BE2C (cell line): Measurements from ENCODE around the gene POLN.

Experiments used
- DNase-seq: peaks from one replicate; pipeline ENCODE4 v3.0.0-alpha.2; 2020
- H3K27me3 ChIP-seq: fragments of 250-450 bp; sonication (Bioruptor Pico); 2 replicates; pipeline ENCODE4 v1.5.1; 2020; ENCODE audit warnings: mild to moderate bottlenecking
- H3K36me3 ChIP-seq: fragments of 250-450 bp; sonication (Bioruptor Pico); 2 replicates; pipeline ENCODE4 v1.5.1; 2020; ENCODE audit warnings: mild to moderate bottlenecking
- H3K4me1 ChIP-seq: fragments of 250-450 bp; sonication (Bioruptor Pico); 2 replicates; pipeline ENCODE4 v1.5.1; 2020
- H3K4me3 ChIP-seq: 2 replicates; pipeline ENCODE4 v1.5.1; 2011; ENCODE audit warnings: low read depth, low read length
- H3K9me3 ChIP-seq: fragments of 250-450 bp; sonication (Bioruptor Pico); 2 replicates; pipeline ENCODE4 v1.5.1; 2020
- CTCF ChIP-seq: IDR thresholded peaks from 2 replicates; pipeline ENCODE4 v1.5.1; 2012; ENCODE audit warnings: mild to moderate bottlenecking, low read depth, low read length

Gene POLN

GRCh38 chr4:2084316-2084715, 157.6 kb downstream of the POLN start:
- Histone ChIP-seq H3K4me1 (no peaks in the 10 kb centered on the region), H3K36me3 (no peaks in the 10 kb centered on the region), H3K27me3 (no peaks in the 10 kb centered on the region), H3K9me3 (no peaks in the 10 kb centered on the region), H3K4me3 (no peak overlapping the region)
- DNase-seq = no peak
- no peak for TF ChIP-seq CTCF

GRCh38 chr4:2083826-2084160, 158.1 kb downstream of the POLN start:
- H3K4me1 ChIP-seq = no peaks in the 10 kb centered on the region
- no peaks in the 10 kb centered on the region for H3K27me3 ChIP-seq
- no peak for DNase-seq
- no peak for TF ChIP-seq CTCF
- H3K36me3 ChIP-seq = no peaks in the 10 kb centered on the region
- no peaks in the 10 kb centered on the region for H3K9me3 ChIP-seq
- H3K4me3 ChIP-seq = no peak overlapping the region

- no peaks in the 10 kb centered on the region for H3K9me3 ChIP-seq
- no peaks in the 10 kb centered on the region for H3K36me3 ChIP-seq
- DNase-seq = no peak
- H3K27me3 ChIP-seq = no peaks in the 10 kb centered on the region
- no peaks in the 10 kb centered on the region for H3K4me1 ChIP-seq
- no peak for TF ChIP-seq CTCF
- H3K4me3 ChIP-seq = no peak overlapping the region
Observed at GRCh38 chr4:2083116-2083825, 158.7 kb downstream of the POLN start.

DNA sequence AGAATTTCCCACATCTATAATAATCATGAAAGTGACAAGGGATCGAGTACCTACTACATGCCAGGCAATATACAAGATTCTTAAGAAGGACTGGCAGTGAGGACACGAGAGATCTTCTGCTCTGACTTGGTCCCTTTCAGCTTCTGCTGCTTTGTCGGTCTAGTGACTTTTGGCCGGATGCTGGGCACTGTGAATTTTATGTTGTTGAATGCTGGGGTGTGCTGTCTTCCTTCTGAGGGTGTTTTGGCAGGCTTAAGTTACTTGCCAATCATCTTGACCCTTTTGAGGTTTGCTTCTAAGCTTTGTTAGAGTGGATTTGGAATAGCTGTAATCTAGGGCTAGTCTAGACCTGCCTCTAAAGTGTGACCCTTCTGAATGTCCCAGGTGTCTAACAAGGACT, 159.3 kb downstream of the POLN start:
- DNase-seq = no peak
- no peaks in the 10 kb centered on the region for H3K36me3 ChIP-seq
- H3K4me3 ChIP-seq = no peak overlapping the region
- no peak for TF ChIP-seq CTCF
- H3K27me3 ChIP-seq = no peaks in the 10 kb centered on the region
- no peaks in the 10 kb centered on the region for H3K9me3 ChIP-seq
- H3K4me1 ChIP-seq = no peaks in the 10 kb centered on the region

DNA sequence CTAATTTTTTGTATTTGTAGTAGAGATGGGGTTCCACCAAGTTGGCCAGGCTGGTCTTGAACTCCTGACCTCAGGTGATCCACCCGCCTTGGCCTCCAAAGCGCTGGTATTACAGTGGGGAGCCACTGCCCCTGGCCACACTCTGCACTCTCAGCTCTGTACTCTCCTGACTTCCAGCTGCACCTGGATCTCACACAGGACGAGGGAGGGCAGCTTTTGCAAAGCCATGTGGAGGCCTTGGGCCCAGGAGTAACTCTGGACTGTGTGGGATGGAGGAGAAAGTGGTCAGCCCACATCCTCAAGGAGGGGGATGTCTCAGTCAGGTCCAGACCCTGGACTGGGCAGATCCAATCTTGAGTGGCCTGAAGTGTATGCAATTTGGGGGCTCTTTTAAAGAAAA, 159.8 kb downstream of the POLN start:
- no peak for TF ChIP-seq CTCF
- Histone ChIP-seq H3K36me3 (no peaks in the 10 kb centered on the region), H3K27me3 (no peaks in the 10 kb centered on the region), H3K4me3 (no peak overlapping the region), H3K9me3 (no peaks in the 10 kb centered on the region), H3K4me1 (no peaks in the 10 kb centered on the region)
- DNase-seq = no peak

DNA sequence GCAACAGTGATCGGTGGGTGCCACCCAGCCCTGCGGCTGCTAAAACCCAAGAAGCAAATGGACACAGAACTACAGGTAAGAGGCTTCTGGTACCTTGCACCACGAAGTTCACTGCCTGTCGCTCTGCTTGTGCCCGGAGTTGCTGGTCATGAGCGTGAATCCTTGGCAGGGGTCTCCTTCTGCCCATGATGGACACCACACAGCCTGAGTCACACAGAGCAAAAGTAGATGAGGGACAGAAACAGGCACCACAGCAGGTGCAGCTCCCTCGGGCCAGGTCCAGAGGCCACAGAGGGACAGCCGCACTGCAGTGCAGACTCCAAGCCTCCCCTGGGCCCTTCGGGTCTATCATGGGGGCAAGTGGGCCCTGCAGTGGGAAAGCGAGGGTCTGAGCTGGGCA, 160.4 kb downstream of the POLN start:
- no peak for TF ChIP-seq CTCF
- no peak for DNase-seq
- Histone ChIP-seq H3K36me3 (no peaks in the 10 kb centered on the region), H3K27me3 (no peaks in the 10 kb centered on the region), H3K4me1 (no peaks in the 10 kb centered on the region), H3K9me3 (no peaks in the 10 kb centered on the region), H3K4me3 (no peak overlapping the region)
